GM19463 (cell line): ENCODE data around the gene WNT6.

Experiments used
- ATAC-seq: cut with Tn5 transposase; IDR thresholded peaks from one replicate; pipeline ENCODE4 v1.9.1; 2021; ENCODE audit warnings: mild to moderate bottlenecking, moderate library complexity; ENCODE audit not compliant: unreplicated experiment

WNT6 gene

GRCh38 chr2:218856896-218857243, 2.7 kb upstream of the WNT6 start:
- no peak for ATAC-seq

GRCh38 chr2:218857371-218858137, 2.1 kb upstream of the WNT6 start:
- no peak for ATAC-seq

GRCh38 chr2:218858138-218858445, 1.5 kb upstream of the WNT6 start:
- no peak for ATAC-seq

GRCh38 chr2:218858671-218859555, 692 bp upstream of the WNT6 start:
- no peak for ATAC-seq

- no peak for ATAC-seq
Measured at GRCh38 chr2:218859988-218860831, 605 bp downstream of the WNT6 start.

GRCh38 chr2:218860950-218861381, 1.4 kb downstream of the WNT6 start:
- ATAC-seq, result no peak

GRCh38 chr2:218861645-218862318, 2.2 kb downstream of the WNT6 start:
- no peak for ATAC-seq

- no peak for ATAC-seq
Measured at GRCh38 chr2:218863021-218863520, 3.5 kb downstream of the WNT6 start.

GRCh38 chr2:218865396-218865795, 5.8 kb downstream of the WNT6 start:
- ATAC-seq, result no peak

- ATAC-seq, result no peak
Measured at GRCh38 chr2:218865999-218866398, 6.4 kb downstream of the WNT6 start.

- no peak for ATAC-seq
Measured at GRCh38 chr2:218867900-218868299, 8.3 kb downstream of the WNT6 start.

GRCh38 chr2:218869064-218869463, 9.5 kb downstream of the WNT6 start:
- ATAC-seq, result no peak

GRCh38 chr2:218870984-218871344, 11.4 kb downstream of the WNT6 start:
- no peak for ATAC-seq

GRCh38 chr2:218871345-218872302, 12.0 kb downstream of the WNT6 start:
- no peak for ATAC-seq

- ATAC-seq, result no peak
Measured at GRCh38 chr2:218872645-218873358, 13.2 kb downstream of the WNT6 start.

GRCh38 chr2:218873359-218874194, 14.0 kb downstream of the WNT6 start:
- no peak for ATAC-seq

GRCh38 chr2:218875692-218876246, 16.2 kb downstream of the WNT6 start:
- no peak for ATAC-seq
